Activated B cell treated with CpG ODN at 0.5 μM for 24 hours (primary cell): ENCODE measurements around the gene GFAP. TPM values are rescaled to one million over a fixed set of nuclear protein-coding genes. Genes with fewer than 3 reads are reported as not detected.
"Not testable (repeated sequence)": the region's sequence is repeated elsewhere in the genome, so short reads cannot be mapped to it uniquely, and the experiment has no call there.

Source experiments
- ATAC-seq: fragments of 200-7000 bp; cut with Tn5 transposase; one replicate; pipeline ENCODE4 v1.10.0; 2021; ENCODE audit warnings: low read depth, mild to moderate bottlenecking, moderate library complexity
- CTCF ChIA-PET: fragments of 350-600 bp; sonication (Branson Sonifier 250); formaldehyde crosslinking; loops from one replicate; lab custom pipeline; 2021; ENCODE audit warnings: antibody characterized with exemption; lab: Charles Lee
- POLR2A ChIA-PET: fragments of 350-600 bp; sonication (Branson Sonifier 250); formaldehyde crosslinking; loops from one replicate; lab custom pipeline; 2021; ENCODE audit warnings: antibody characterized with exemption; lab: Charles Lee
- DNase-seq: peaks from one replicate; pipeline ENCODE4 v3.0.0; 2022
- H3K27ac Mint-ChIP-seq: one replicate; pipeline ENCODE4 v1.8.0; 2020; ENCODE audit warnings: mixed read lengths
- H3K27me3 Mint-ChIP-seq: one replicate; pipeline ENCODE4 v1.8.0; 2021; ENCODE audit warnings: mixed read lengths
- H3K36me3 Mint-ChIP-seq: one replicate; pipeline ENCODE4 v1.8.0; 2021; ENCODE audit warnings: low read depth, mixed read lengths
- H3K4me1 Mint-ChIP-seq: one replicate; pipeline ENCODE4 v1.8.0; 2021; ENCODE audit warnings: mixed read lengths
- H3K4me3 Mint-ChIP-seq: one replicate; pipeline ENCODE4 v1.8.0; 2020; ENCODE audit warnings: mild to moderate bottlenecking, mixed read lengths
- H3K9me3 Mint-ChIP-seq: one replicate; pipeline ENCODE4 v1.8.0; 2020; ENCODE audit warnings: mixed read lengths
- CTCF ChIP-seq: fragments of 200-600 bp; IDR thresholded peaks from one replicate; pipeline ENCODE4 v1.8.0; 2022; ENCODE audit warnings: antibody characterized with exemption, mild to moderate bottlenecking
- intact Hi-C: fragments of 100-400 bp; cut with micrococcal nuclease; formaldehyde crosslinking; loops from one replicate; pipeline ENCODE4 v1.15.1; 2024
- total RNA-seq: library from RNA; stranded (reverse); gene quantifications from 2 replicates; pipeline ENCODE4 v1.2.3, GENCODE V29; 2022

GFAP gene
- total RNA-seq, 1 donor from 2014 or later: not detected

DNA sequence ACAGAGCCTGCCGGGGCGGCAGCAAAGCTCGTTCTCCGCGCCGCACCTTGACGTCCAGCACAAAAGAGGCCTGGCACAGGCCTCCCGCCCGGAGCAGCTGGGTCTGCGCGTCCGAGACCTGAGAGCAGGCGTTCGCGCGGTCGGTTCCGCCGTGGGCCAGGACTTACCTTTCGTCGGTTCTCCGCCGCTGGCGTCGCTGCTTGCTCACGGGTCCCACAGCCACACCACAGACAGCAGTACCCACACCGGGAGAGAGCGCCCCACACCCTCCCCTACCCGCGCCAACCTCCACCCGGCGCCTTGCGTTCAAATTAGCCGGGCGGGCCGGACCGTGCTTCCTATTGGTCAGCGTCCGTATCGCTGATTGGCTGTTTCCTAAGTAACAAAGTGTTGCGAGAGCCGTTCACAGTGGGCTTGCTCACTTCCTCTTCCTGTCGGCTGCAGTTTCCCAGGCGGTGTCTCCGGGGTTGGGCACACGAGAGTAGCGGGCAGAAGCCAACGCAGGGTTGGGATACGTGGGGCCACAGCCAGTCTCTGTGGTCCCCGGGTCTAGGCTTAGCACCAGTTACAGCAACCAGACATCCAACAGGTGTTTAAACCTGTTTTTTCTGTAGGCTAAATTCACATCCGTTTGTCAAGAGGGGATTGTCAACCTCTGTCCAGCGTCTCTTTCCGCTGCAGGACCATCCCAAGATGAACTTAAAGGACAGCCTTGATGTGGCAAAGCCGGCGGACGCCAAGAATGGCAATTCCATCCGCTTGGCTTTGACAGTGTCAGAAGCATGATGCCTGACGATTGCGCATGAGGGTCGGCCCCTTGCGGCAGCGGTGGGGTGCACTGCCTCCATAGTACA, 32.4 kb upstream of the GFAP start, which contains the start of gene KIF18B:
KIF18B (minus strand) TSS at position 313 of the 854 bp plus-strand sequence. CDS start 11,429 bp downstream, outside the sequence.
- Mint-ChIP-seq H3K4me3 (peak within 1 kb of the TSS; percentile 91), H3K36me3 (peaks cover 2% of the 10 kb centered on the region), H3K9me3 (no peaks in the 10 kb centered on the region), H3K4me1 (peaks cover 14% of the 10 kb centered on the region), H3K27me3 (peaks cover 4% of the 10 kb centered on the region), H3K27ac (peak within 1 kb of the TSS; percentile 86)
- CTCF ChIA-PET: no interaction called here
- DNase-seq (peak; percentile 77), ATAC-seq (peak; percentile 99)
- intact Hi-C loops: loop anchor here (1.0 kb wide), 2 partner anchors 21 to 48 kb away; partner anchors contain the start of genes C1QL1 and EFTUD2
- no peak for TF ChIP-seq CTCF
- POLR2A ChIA-PET: interaction anchor here (0.6 to 0.9 kb wide), 2 partner anchors 19 to 102 kb away, joined by 3 to 8 read pairs; no protein-coding TSS in a partner anchor

DNA sequence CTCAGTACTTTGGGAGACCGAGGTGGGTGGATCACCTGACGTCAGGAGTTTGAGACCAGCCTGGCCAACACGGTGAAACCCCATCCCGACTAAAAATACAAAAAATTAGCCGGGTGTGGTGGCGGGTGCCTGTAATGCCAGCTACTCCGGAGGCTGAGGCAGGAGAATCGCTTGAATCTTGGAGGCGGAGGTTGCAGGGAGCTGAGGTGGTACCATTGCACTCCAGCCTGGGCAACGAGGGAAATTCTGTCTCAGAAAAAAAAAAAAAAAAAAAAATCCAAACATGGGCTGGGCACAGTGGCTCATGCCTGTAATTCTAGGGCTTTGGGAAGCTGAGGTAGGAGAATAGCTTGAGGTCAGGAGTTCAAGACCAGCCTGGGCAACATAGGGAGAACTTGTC, 30.4 kb upstream of the GFAP start:
- POLR2A ChIA-PET, ATAC-seq, H3K27me3 Mint-ChIP-seq, DNase-seq, H3K4me3 Mint-ChIP-seq, intact Hi-C loops, H3K36me3 Mint-ChIP-seq, H3K27ac Mint-ChIP-seq, H3K9me3 Mint-ChIP-seq: not testable (repeated sequence)
- peaks cover 14% of the 10 kb centered on the region for H3K4me1 Mint-ChIP-seq
- CTCF ChIA-PET: interaction anchor here (0.6 kb wide), 1 partner anchor 253 kb away, joined by 3 read pairs; no protein-coding TSS in a partner anchor

DNA sequence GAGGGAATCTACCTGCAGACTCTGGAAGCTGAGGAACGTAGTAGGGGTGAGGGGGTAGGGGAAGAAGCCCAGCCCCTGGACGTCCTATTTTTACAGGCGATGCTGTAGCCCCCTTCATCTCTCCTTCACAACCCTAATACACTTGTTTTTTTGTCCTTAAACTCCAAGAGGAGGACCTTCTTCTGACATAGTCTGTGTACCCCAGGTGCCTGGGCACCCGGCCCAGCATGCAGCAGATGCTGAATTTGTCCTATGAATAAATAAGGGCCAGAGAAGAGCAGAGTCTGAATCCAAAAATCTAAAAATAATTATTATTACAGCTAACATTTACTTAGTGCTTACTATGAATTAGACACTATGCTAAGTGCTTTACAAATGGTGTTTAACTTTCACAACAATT, 27.2 kb upstream of the GFAP start:
- no peak for DNase-seq
- ChIA-PET POLR2A (no interaction called here), CTCF (interaction anchor here (0.9 kb wide), 1 partner anchor 156 kb away, joined by 3 read pairs; no protein-coding TSS in a partner anchor)
- Mint-ChIP-seq H3K9me3 (no peaks in the 10 kb centered on the region), H3K27me3 (peaks cover 4% of the 10 kb centered on the region), H3K4me3 (no peak overlapping the region), H3K27ac (no peak overlapping the region), H3K36me3 (no peaks in the 10 kb centered on the region), H3K4me1 (peaks cover 7% of the 10 kb centered on the region)
- intact Hi-C loops: no loop called here
- ATAC-seq: no peak
- no peak for TF ChIP-seq CTCF

- CTCF ChIA-PET: no interaction called here
- Mint-ChIP-seq H3K27me3 (peaks cover 4% of the 10 kb centered on the region), H3K4me3 (no peak overlapping the region), H3K36me3 (no peaks in the 10 kb centered on the region), H3K4me1 (peaks cover 4% of the 10 kb centered on the region), H3K27ac (no peak overlapping the region), H3K9me3 (no peaks in the 10 kb centered on the region)
- ATAC-seq: no peak
- DNase-seq: no peak
- intact Hi-C loops: no loop called here
- TF ChIP-seq CTCF: no peak
- POLR2A ChIA-PET: interaction anchor here (0.7 kb wide), 1 partner anchor 98 kb away, joined by 6 read pairs; no protein-coding TSS in a partner anchor
Measured at GRCh38 chr17:44941712-44942331, 26.5 kb upstream of the GFAP start.

DNA sequence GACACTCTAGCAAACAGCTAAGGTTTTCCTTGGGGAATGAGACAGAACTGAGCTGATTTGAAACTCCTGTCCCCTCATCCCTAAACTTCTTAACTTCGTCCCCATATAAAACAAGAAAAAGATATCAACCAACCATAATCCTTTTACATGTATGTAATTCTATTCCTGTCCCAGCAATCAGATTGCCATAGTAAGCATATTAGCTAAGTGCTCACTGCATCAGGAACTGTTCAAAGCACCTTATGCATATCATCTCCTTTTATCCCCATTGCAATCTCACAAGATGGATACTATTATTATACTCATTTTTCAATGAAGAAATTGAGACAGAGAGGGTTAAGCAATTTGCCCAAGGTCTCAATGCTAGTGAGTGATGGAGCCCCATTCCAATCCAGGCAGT, 25.5 kb upstream of the GFAP start:
- ChIA-PET CTCF (interaction anchor here (0.9 kb wide), 1 partner anchor 21 kb away, joined by 5 read pairs; no protein-coding TSS in a partner anchor), POLR2A (no interaction called here)
- no peak for ATAC-seq
- intact Hi-C loops: no loop called here
- Mint-ChIP-seq H3K9me3 (no peaks in the 10 kb centered on the region), H3K4me3 (no peak overlapping the region), H3K36me3 (no peaks in the 10 kb centered on the region), H3K4me1 (no peaks in the 10 kb centered on the region), H3K27me3 (no peaks in the 10 kb centered on the region), H3K27ac (no peak overlapping the region)
- no peak for DNase-seq
- TF ChIP-seq CTCF: no peak
